ENCODE data around the gene NR6A1.

DNA sequence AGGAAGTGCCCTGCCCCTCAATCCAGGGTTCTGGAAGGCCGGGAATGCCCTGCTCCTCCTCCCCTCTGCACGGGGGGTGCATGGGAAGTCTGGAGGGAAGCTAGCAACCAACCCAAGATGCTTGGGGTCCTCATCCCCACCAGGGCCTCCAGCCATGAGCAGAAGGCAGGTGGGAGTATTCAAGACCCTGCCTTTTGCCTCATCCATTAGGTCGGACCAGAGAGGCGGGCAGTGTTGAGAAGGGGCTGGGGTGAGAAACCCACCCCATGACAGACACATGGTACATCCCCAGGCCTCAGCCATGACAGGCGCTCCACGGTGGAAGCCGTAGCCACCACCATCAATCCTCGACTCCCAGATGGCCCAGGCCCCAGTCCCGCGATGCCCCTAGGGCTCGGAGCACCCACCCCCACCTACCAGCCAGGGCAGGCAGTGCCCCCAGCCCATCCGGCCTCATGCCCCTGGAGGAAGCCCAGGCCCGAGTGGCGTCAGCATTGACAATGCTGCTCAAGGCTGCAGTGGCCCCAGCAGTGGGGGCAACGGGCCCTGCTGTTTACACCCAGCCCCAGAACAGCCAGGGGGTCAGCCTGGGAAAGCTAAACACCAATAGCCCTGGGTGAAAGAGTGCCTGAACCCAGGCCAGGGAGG, 272.5 kb downstream of the NR6A1 start:
- TF ChIP-seq ZFP30 (CRISPR knock-in tag; IDR thresholded peaks at IDR 0.05), result no peak
- TF ChIP-seq ZC3H10 (CRISPR knock-in tag; IDR thresholded peaks at IDR 0.05), result no peak
- no peak for TF ChIP-seq ZFP3 (CRISPR knock-in tag; IDR thresholded peaks at IDR 0.05)
- no peak for TF ChIP-seq RARB (CRISPR knock-in tag; IDR thresholded peaks at IDR 0.05)
- TF ChIP-seq OSR1 (CRISPR knock-in tag; IDR thresholded peaks at IDR 0.05), result no peak
- TF ChIP-seq ARNTL (CRISPR knock-in tag; IDR thresholded peaks at IDR 0.05; ENCODE audit: borderline replicate concordance, low read depth), result no peak
- TF ChIP-seq ZNF8 (CRISPR knock-in tag; IDR thresholded peaks at IDR 0.05), result no peak
- TF ChIP-seq, protein P1, sequence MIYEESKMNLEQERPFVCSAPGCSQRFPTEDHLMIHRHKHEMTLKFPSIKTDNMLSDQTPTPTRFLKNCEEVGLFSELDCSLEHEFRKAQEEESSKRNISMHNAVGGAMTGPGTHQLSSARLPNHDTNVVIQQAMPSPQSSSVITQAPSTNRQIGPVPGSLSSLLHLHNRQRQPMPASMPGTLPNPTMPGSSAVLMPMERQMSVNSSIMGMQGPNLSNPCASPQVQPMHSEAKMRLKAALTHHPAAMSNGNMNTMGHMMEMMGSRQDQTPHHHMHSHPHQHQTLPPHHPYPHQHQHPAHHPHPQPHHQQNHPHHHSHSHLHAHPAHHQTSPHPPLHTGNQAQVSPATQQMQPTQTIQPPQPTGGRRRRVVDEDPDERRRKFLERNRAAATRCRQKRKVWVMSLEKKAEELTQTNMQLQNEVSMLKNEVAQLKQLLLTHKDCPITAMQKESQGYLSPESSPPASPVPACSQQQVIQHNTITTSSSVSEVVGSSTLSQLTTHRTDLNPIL (CRISPR knock-in tag; IDR thresholded peaks at IDR 0.05; ENCODE audit: low read depth), result no peak
- TF ChIP-seq PPARA (CRISPR knock-in tag; IDR thresholded peaks at IDR 0.05; ENCODE audit: borderline replicate concordance), result no peak
- no peak for TF ChIP-seq ESRRG (CRISPR knock-in tag; IDR thresholded peaks at IDR 0.05)
- TF ChIP-seq ISL1 (CRISPR knock-in tag; IDR thresholded peaks at IDR 0.05), result no peak
- TF ChIP-seq BACH2 (CRISPR knock-in tag; IDR thresholded peaks at IDR 0.05; ENCODE audit: borderline replicate concordance), result no peak
- TF ChIP-seq, protein P2, sequence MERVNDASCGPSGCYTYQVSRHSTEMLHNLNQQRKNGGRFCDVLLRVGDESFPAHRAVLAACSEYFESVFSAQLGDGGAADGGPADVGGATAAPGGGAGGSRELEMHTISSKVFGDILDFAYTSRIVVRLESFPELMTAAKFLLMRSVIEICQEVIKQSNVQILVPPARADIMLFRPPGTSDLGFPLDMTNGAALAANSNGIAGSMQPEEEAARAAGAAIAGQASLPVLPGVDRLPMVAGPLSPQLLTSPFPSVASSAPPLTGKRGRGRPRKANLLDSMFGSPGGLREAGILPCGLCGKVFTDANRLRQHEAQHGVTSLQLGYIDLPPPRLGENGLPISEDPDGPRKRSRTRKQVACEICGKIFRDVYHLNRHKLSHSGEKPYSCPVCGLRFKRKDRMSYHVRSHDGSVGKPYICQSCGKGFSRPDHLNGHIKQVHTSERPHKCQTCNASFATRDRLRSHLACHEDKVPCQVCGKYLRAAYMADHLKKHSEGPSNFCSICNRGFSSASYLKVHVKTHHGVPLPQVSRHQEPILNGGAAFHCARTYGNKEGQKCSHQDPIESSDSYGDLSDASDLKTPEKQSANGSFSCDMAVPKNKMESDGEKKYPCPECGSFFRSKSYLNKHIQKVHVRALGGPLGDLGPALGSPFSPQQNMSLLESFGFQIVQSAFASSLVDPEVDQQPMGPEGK (CRISPR knock-in tag; IDR thresholded peaks at IDR 0.05; ENCODE audit: borderline replicate concordance), result no peak
- TF ChIP-seq, protein P3, sequence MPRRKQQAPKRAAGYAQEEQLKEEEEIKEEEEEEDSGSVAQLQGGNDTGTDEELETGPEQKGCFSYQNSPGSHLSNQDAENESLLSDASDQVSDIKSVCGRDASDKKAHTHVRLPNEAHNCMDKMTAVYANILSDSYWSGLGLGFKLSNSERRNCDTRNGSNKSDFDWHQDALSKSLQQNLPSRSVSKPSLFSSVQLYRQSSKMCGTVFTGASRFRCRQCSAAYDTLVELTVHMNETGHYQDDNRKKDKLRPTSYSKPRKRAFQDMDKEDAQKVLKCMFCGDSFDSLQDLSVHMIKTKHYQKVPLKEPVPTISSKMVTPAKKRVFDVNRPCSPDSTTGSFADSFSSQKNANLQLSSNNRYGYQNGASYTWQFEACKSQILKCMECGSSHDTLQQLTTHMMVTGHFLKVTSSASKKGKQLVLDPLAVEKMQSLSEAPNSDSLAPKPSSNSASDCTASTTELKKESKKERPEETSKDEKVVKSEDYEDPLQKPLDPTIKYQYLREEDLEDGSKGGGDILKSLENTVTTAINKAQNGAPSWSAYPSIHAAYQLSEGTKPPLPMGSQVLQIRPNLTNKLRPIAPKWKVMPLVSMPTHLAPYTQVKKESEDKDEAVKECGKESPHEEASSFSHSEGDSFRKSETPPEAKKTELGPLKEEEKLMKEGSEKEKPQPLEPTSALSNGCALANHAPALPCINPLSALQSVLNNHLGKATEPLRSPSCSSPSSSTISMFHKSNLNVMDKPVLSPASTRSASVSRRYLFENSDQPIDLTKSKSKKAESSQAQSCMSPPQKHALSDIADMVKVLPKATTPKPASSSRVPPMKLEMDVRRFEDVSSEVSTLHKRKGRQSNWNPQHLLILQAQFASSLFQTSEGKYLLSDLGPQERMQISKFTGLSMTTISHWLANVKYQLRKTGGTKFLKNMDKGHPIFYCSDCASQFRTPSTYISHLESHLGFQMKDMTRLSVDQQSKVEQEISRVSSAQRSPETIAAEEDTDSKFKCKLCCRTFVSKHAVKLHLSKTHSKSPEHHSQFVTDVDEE (CRISPR knock-in tag; IDR thresholded peaks at IDR 0.05), result no peak

All from SK-N-SH treated with all-trans-retinoic acid at 6 μM for 48 hours (cell line).